BE2C (cell line): Measurements from ENCODE around the gene PLEKHM3.
"Not testable (repeated sequence)": the region's sequence is repeated elsewhere in the genome, so short reads cannot be mapped to it uniquely, and the experiment has no call there.

Experiments
- DNase-seq: peaks from one replicate; pipeline ENCODE4 v3.0.0-alpha.2; 2020
- H3K27me3 ChIP-seq: fragments of 250-450 bp; sonication (Bioruptor Pico); 2 replicates; pipeline ENCODE4 v1.5.1; 2020; ENCODE audit warnings: mild to moderate bottlenecking
- H3K36me3 ChIP-seq: fragments of 250-450 bp; sonication (Bioruptor Pico); 2 replicates; pipeline ENCODE4 v1.5.1; 2020; ENCODE audit warnings: mild to moderate bottlenecking
- H3K4me1 ChIP-seq: fragments of 250-450 bp; sonication (Bioruptor Pico); 2 replicates; pipeline ENCODE4 v1.5.1; 2020
- H3K4me3 ChIP-seq: 2 replicates; pipeline ENCODE4 v1.5.1; 2011; ENCODE audit warnings: low read depth, low read length
- H3K9me3 ChIP-seq: fragments of 250-450 bp; sonication (Bioruptor Pico); 2 replicates; pipeline ENCODE4 v1.5.1; 2020
- TF ChIP-seq, protein P1 (sequence below): IDR thresholded peaks from 2 replicates; pipeline ENCODE4 v1.5.1; 2012; ENCODE audit warnings: mild to moderate bottlenecking, low read depth, low read length

Gene PLEKHM3

DNA sequence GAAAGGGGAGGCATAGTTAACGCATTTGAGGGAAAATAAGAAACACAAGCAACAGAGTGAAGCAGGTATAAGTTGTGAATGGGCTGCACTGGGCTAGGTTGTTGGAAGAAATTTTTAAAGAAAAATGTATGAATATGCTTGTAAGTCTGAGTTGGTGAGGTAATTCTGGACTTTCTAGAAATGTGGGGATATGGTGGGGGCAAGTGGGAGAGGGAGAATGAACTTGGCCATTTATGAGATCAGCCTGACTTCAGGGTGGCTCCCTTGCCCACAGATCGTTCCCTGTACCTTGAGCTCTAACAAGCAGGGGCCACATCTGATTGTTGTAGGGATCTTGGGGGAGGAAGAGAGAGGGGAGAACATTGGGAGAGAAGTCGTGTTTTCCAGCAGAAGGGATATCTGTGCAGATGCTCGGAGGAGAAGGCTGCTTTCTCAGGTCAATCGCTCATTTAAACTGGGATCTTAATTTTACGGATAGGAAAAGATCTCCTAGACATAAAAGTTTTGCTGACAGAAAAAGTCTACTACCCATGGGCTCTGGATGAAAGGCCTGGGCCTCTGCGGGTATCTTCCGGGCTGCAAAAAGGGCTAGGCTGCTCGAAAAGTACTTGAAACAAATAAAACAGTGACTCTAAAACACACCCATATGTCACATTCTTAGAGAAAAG is 213.1 kb downstream of the PLEKHM3 start:
- Histone ChIP-seq H3K36me3 (no peaks in the 10 kb centered on the region), H3K27me3 (no peaks in the 10 kb centered on the region), H3K4me1 (no peaks in the 10 kb centered on the region), H3K9me3 (no peaks in the 10 kb centered on the region), H3K4me3 (no peak overlapping the region)
- DNase-seq = no peak
- TF ChIP-seq, protein P1, sequence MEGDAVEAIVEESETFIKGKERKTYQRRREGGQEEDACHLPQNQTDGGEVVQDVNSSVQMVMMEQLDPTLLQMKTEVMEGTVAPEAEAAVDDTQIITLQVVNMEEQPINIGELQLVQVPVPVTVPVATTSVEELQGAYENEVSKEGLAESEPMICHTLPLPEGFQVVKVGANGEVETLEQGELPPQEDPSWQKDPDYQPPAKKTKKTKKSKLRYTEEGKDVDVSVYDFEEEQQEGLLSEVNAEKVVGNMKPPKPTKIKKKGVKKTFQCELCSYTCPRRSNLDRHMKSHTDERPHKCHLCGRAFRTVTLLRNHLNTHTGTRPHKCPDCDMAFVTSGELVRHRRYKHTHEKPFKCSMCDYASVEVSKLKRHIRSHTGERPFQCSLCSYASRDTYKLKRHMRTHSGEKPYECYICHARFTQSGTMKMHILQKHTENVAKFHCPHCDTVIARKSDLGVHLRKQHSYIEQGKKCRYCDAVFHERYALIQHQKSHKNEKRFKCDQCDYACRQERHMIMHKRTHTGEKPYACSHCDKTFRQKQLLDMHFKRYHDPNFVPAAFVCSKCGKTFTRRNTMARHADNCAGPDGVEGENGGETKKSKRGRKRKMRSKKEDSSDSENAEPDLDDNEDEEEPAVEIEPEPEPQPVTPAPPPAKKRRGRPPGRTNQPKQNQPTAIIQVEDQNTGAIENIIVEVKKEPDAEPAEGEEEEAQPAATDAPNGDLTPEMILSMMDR = no peak

DNA sequence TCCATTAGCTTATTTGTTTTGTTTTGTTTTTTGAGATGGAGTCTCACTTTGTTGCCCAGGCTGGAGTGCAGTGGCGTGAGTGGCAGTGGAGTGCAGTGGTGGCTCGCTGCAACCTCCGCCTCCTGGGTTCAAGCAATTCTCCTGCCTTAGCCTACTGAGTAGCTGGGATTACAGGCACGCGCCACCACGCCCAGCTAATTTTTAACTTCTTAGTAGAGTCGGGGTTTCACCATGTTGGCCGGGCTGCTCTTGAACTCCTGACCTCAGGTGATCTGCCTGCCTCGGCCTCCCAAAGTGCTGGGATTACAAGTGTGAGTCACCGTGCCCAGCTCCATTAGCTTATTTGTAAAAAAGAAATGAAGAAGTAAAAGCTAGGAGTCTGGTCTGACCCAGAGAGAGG is 213.7 kb downstream of the PLEKHM3 start:
- not testable (repeated sequence) for H3K4me3 ChIP-seq, DNase-seq, H3K4me1 ChIP-seq, H3K9me3 ChIP-seq, H3K27me3 ChIP-seq, H3K36me3 ChIP-seq

DNA sequence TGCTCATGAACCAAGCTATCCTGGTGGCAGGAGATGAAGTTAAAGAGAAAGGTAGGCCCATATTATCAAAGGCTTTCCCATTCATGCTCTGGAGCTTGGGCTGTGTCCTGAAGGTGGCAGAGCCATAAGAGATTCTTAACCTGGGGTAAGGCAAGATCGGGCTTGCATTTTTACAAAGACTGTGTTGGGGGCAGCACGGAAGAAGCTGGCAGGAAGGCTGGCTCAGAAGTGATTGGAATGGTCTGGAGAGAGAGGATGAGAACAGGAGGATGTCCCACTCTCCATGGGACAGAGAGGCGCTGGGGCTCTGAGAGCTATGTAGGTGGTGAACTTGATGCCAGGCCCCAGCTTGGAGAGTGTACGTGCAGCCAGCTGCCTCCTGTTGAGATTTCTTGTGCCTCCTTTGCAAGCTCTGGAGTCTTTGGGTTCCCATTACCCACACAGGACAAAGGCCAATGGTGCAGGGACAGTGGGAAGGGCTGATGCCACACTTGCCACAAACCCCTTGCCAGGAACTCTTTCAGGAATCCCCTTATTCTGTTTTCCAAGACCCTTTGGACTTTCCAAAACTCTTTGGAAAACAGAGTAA is 215.0 kb downstream of the PLEKHM3 start:
- Histone ChIP-seq H3K4me3 (no peak overlapping the region), H3K4me1 (no peaks in the 10 kb centered on the region), H3K9me3 (no peaks in the 10 kb centered on the region), H3K27me3 (no peaks in the 10 kb centered on the region), H3K36me3 (no peaks in the 10 kb centered on the region)
- no peak for DNase-seq
- TF ChIP-seq, protein P1 = no peak

DNA sequence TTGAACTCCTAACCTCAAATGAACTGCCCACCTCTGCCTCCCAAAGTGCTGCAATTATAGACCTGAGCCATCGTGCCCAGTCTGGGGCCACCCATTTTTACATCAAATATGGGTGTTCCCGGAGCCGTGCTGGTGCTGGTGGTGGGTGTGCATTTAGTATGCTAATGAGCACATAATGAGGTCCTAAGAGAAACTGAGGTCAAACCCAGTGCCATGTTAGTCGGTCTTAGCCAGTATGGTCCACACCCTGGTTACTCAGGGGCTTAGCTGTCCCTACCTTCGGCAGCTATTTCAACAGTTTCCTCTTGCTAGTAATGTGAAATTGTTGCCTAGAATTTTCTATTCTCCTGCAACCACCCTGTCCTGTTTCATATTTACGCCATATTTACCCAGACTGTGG is 217.2 kb downstream of the PLEKHM3 start:
- Histone ChIP-seq H3K4me3 (no peak overlapping the region), H3K27me3 (no peaks in the 10 kb centered on the region), H3K36me3 (no peaks in the 10 kb centered on the region), H3K4me1 (no peaks in the 10 kb centered on the region), H3K9me3 (no peaks in the 10 kb centered on the region)
- no peak for DNase-seq
- TF ChIP-seq, protein P1 = no peak

DNA sequence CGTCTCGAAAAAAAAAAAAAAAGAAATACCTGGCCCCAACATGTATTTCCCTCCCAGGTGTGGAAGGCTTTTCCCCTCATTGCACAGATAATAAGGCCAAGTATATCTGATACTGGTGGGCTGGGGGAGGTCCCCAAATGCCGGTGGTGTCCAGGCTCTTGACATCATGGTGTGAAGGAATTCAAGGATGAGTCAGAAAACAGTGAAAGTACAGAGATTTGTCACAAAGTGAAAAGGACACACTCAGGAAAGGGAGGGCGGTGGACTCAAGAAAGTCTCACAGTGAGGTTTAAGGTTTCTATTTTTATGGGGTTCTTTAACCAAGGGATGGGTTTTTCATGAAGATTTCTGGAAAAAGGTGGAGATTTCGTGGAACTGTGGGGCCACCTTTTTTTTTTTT is 217.8 kb downstream of the PLEKHM3 start:
- Histone ChIP-seq H3K4me3 (no peak overlapping the region), H3K27me3 (no peaks in the 10 kb centered on the region), H3K4me1 (no peaks in the 10 kb centered on the region), H3K9me3 (no peaks in the 10 kb centered on the region), H3K36me3 (no peaks in the 10 kb centered on the region)
- DNase-seq = no peak
- TF ChIP-seq, protein P1 = no peak

DNA sequence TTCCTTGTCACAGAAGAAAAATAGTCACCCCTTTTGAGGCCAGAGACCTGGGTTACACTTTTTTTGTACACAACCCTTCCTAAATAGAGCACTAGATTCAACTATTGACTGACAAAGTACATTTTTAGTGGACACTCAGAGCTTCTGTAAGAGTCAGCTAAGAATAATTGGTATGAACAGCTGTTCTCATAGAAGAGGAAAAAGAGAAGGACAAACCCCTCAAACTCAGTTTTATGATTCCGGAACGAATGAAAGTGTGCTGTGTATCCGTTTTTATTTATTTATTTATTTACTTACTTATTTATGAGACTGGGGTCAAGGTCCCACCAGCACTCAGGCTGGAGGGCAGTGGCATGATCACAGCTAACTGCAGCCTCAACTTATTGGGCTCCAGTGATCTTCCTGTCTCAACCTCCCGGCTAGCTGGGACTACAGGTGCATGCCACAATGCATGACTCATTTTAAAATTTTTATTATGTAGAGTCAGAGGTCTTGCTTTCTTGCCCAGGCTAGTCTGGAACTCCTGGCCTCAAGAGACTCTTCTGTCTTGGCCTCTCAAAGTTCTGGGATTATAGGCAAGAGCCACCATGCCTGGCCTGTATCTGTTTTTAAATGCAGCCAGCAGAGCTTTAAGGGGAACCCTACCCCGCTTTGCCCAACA is 219.6 kb downstream of the PLEKHM3 start:
- DNase-seq = no peak
- H3K27me3 ChIP-seq = no peaks in the 10 kb centered on the region
- H3K9me3 ChIP-seq = no peaks in the 10 kb centered on the region
- no peak overlapping the region for H3K4me3 ChIP-seq
- no peaks in the 10 kb centered on the region; the same call in 1 of the 2 replicates for H3K4me1 ChIP-seq
- TF ChIP-seq, protein P1 = no peak
- no peaks in the 10 kb centered on the region for H3K36me3 ChIP-seq
